Measurements from ENCODE around the gene TMEM164.

The TMEM164 gene

GRCh38 chrX:110004215-110004614 is 1.3 kb downstream of the TMEM164 start:
- no peak for DNase-seq

- DNase-seq, result no peak
Measured at GRCh38 chrX:110004731-110005369, 1.9 kb downstream of the TMEM164 start.

- no peak for DNase-seq
Measured at GRCh38 chrX:110006161-110006560, 3.2 kb downstream of the TMEM164 start.

- no peak for DNase-seq
Measured at GRCh38 chrX:110006821-110007375, 4.0 kb downstream of the TMEM164 start.

GRCh38 chrX:110008011-110008635 is 5.2 kb downstream of the TMEM164 start:
- DNase-seq, result no peak

- no peak for DNase-seq
Measured at GRCh38 chrX:110012818-110013485, 10.0 kb downstream of the TMEM164 start.

GRCh38 chrX:110013968-110014367 is 11.1 kb downstream of the TMEM164 start:
- DNase-seq, result no peak

- DNase-seq, result no peak
Measured at GRCh38 chrX:110015032-110015431, 12.1 kb downstream of the TMEM164 start.

- DNase-seq, result no peak
Measured at GRCh38 chrX:110015915-110016314, 13.0 kb downstream of the TMEM164 start.

GRCh38 chrX:110020536-110020935 is 17.6 kb downstream of the TMEM164 start:
- DNase-seq, result no peak

- DNase-seq, result no peak
Measured at GRCh38 chrX:110021258-110022022, 18.5 kb downstream of the TMEM164 start.

GRCh38 chrX:110022599-110023448 is 19.9 kb downstream of the TMEM164 start:
- no peak for DNase-seq

- no peak for DNase-seq
Measured at GRCh38 chrX:110025395-110025794, 22.5 kb downstream of the TMEM164 start.

GRCh38 chrX:110026099-110026844 is 23.4 kb downstream of the TMEM164 start:
- no peak for DNase-seq

- no peak for DNase-seq
Measured at GRCh38 chrX:110032534-110033147, 29.7 kb downstream of the TMEM164 start.

GRCh38 chrX:110034036-110034435 is 31.1 kb downstream of the TMEM164 start:
- no peak for DNase-seq

GRCh38 chrX:110036162-110037033 is 33.5 kb downstream of the TMEM164 start:
- no peak for DNase-seq

- no peak for DNase-seq
Measured at GRCh38 chrX:110037178-110037577, 34.3 kb downstream of the TMEM164 start.

GRCh38 chrX:110038900-110039299 is 36.0 kb downstream of the TMEM164 start:
- DNase-seq, result no peak

GRCh38 chrX:110041980-110042379 is 39.1 kb downstream of the TMEM164 start:
- DNase-seq, result no peak
